HG02884 (cell line): Measurements from ENCODE around the gene COL18A1.

ENCODE experiments used
- ATAC-seq: cut with Tn5 transposase; IDR thresholded peaks from one replicate; pipeline ENCODE4 v1.9.1; 2021; ENCODE audit warnings: mild to moderate bottlenecking, moderate library complexity; ENCODE audit not compliant: unreplicated experiment

COL18A1 gene

GRCh38 chr21:45475797-45476570, 71.0 kb downstream of the COL18A1 start:
- no peak for ATAC-seq

GRCh38 chr21:45476582-45476981, 71.6 kb downstream of the COL18A1 start:
- ATAC-seq, result no peak

GRCh38 chr21:45477176-45478114, 72.5 kb downstream of the COL18A1 start:
- no peak for ATAC-seq

GRCh38 chr21:45478115-45478801, 73.3 kb downstream of the COL18A1 start:
- ATAC-seq, result no peak

- ATAC-seq, result no peak
Observed at GRCh38 chr21:45478816-45479669, 74.1 kb downstream of the COL18A1 start.

GRCh38 chr21:45479691-45480675, 75.0 kb downstream of the COL18A1 start:
- ATAC-seq, result no peak

- no peak for ATAC-seq
Observed at GRCh38 chr21:45480701-45481500, 75.9 kb downstream of the COL18A1 start.

GRCh38 chr21:45481566-45481965, 76.6 kb downstream of the COL18A1 start:
- ATAC-seq, result no peak

- no peak for ATAC-seq
Observed at GRCh38 chr21:45481977-45482898, 77.3 kb downstream of the COL18A1 start.

- no peak for ATAC-seq
Observed at GRCh38 chr21:45482899-45483821, 78.2 kb downstream of the COL18A1 start.

GRCh38 chr21:45484318-45484717, 79.4 kb downstream of the COL18A1 start:
- no peak for ATAC-seq

- ATAC-seq, result no peak
Observed at GRCh38 chr21:45485686-45486442, 80.9 kb downstream of the COL18A1 start.

GRCh38 chr21:45486443-45487160, 81.6 kb downstream of the COL18A1 start:
- ATAC-seq, result no peak

GRCh38 chr21:45487161-45487806, 82.3 kb downstream of the COL18A1 start:
- no peak for ATAC-seq
